Melanocyte of skin (primary cell): Measurements from ENCODE around the gene ARPC5L. TPM values are rescaled to one million over a fixed set of nuclear protein-coding genes. Genes with fewer than 3 reads are reported as not detected.

Experiments used
- small RNA-seq, 2 donors: library from RNA; depleted of rRNA; stranded (forward); fragments of <200 nt; gene quantifications; one replicate each; pipeline ENCODE3, GENCODE V24; 2012
- total RNA-seq, 2 donors: library from RNA; depleted of rRNA; stranded (reverse); fragments of >200 nt; gene quantifications; 2 replicates each; pipeline ENCODE4 v1.2.3, GENCODE V29; 2012

Gene ARPC5L
- total RNA-seq: 10 to 100 TPM; 10.3 to 24.6 TPM

DNA sequence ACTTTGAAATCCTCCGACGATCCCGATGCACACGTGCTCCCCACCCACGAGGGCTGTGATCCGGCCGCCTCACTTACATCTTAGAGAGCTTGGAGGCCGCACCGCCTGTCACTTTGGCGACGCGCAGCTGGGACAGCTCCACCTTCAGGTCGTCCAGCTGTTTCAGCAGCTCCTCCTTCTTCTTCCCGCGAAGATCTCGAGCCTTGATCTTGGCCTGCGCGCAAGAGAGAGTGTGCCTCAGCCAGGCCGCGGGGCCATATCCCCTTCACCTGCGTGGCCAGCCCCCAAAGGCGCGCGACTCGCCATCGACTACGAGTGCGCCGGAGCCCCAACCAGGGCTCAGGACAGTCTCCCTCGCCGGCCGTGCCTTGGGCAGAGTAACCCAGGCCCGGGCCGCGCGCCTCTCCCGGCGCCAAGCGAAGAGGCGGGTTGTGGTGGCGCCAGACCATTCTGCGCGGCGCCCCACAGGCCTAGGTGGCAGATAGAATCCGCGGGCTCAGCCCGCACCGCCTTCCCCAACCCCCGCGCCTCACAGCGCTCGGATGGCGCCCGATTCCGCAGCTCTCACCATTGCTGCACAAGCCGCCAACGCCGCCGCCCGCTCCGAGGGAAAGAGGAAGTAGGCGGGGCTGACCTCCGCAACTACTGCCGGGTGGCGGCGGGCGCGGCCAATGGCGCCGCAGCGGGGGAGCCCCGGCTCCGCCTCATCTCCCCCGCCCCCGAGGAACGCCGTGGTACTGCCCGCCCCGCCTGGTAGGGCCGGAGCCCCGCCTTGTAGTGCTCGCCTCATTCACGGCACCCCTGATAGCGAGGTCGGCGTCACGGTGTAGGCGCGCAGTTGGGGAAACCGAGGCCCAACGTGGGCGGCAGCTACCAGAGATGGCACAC is at the start of gene ARPC5L, which contains the start of gene RPL35:
TSS of gene ARPC5L (plus strand) at position 789 of the 888 bp plus-strand sequence. CDS start 7,161 bp downstream, outside the sequence.
TSS of gene RPL35 (minus strand) at position 616 of the 888 bp plus-strand sequence. CDS start at position 571, 45 bp downstream.

DNA sequence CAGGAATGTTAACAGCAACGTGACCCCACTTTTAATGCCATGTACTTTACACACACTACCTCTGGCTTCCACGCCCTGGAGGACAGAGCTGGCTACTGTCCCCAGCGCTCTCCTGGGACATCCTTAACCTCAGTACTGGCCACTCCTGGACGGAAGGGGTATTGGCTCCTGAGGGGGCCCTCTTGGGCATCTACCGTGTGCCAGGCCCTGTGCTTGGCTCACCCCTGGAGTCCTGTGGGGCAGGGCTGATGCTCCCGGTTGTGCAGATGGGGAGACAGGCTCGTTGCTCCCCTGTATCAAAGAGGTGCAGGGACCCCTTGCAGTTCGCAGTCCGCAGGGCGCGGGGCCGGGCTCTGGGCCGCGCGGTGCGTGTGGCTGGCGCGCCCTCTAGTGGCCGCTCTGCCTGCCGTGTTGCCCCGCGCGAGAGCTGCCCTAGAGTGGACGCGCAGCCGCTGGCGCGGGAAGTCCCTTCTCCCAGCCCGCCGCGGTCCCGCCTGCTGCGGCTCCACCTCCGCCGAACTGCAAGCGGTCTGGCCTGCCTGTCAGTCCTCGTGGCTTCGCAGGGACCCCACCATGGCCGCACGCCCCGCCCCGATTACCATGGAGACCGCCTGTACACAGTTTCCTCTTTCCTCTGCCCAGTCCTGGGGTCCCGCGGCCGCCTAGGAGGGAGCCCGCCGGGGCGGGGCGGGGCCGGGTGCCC is 8.9 kb upstream of the ARPC5L start, which contains the start of gene WDR38:
TSS of gene WDR38 (plus strand) at position 632 of the 703 bp plus-strand sequence. CDS start 72 bp downstream, outside the sequence.

Small RNAs within 50 kb of the gene (small RNA-seq; reads per million reads assigned to genes)
- gene RNU4-82P: 0 to 0.06 reads per million in 2 donors

Other genes with a start within 250 kb of the ARPC5L start
- gene NR6A1, start 90.8 kb upstream of the ARPC5L start, total RNA-seq: 1 to 10 TPM in 1 of 2 donors, under 1 TPM in 1; 0.69 to 2.7 TPM
- under 1 TPM; under 0.01 to 1.00 TPM for gene OLFML2A, start 85.0 kb upstream of the ARPC5L start, total RNA-seq
- not detected for gene WDR38, start 8.7 kb upstream of the ARPC5L start, total RNA-seq
- gene RPL35, start 173 bp upstream of the ARPC5L start, total RNA-seq: 1,000 to 10,000 TPM; 1,693 to 2,263 TPM
- gene GOLGA1, start 79.0 kb downstream of the ARPC5L start, total RNA-seq: 10 to 100 TPM; 11.4 to 11.7 TPM